MM.1S (cell line): Measurements from ENCODE around the gene TRPM2.

Experiments
- DNase-seq: peaks from one replicate; pipeline ENCODE4 v3.0.0-alpha.2; 2015
- H2AFZ ChIP-seq: fragments of 300-600 bp; sonication (generic); 2 replicates; pipeline ENCODE4 v1.6.0; 2016; ENCODE audit warnings: antibody characterized with exemption, low read length
- H3F3A ChIP-seq: fragments of 300-600 bp; sonication (generic); 2 replicates; pipeline ENCODE4 v1.6.1; 2016; ENCODE audit warnings: mild to moderate bottlenecking, antibody characterized with exemption, low read length, moderate library complexity, mixed read lengths; ENCODE audit not compliant: insufficient read depth
- H3K27ac ChIP-seq: fragments of 300-600 bp; sonication (generic); 2 replicates; pipeline ENCODE4 v1.5.1; 2016; ENCODE audit warnings: mild to moderate bottlenecking, low read length
- H3K27me3 ChIP-seq: fragments of 300-600 bp; sonication (generic); replicated peaks from 2 replicates; pipeline ENCODE4 v1.6.0; 2016; ENCODE audit warnings: low read length; ENCODE audit not compliant: insufficient read depth
- H3K36me3 ChIP-seq: fragments of 300-600 bp; sonication (generic); replicated peaks from 2 replicates; pipeline ENCODE4 v1.6.1; 2016; ENCODE audit warnings: mild to moderate bottlenecking, low read length, mixed read lengths; ENCODE audit not compliant: insufficient read depth
- H3K4me1 ChIP-seq: fragments of 300-600 bp; sonication (generic); 2 replicates; pipeline ENCODE4 v1.6.1; 2016; ENCODE audit warnings: low read length, mixed read lengths
- H3K4me2 ChIP-seq: fragments of 300-600 bp; sonication (generic); 2 replicates; pipeline ENCODE4 v1.6.0; 2016; ENCODE audit warnings: low read depth, low read length
- H3K4me3 ChIP-seq: fragments of 300-600 bp; sonication (generic); 2 replicates; pipeline ENCODE4 v1.5.1; 2016; ENCODE audit warnings: low read length, mixed read lengths
- H3K79me2 ChIP-seq: fragments of 300-600 bp; sonication (generic); 2 replicates; pipeline ENCODE4 v1.6.1; 2016; ENCODE audit warnings: mixed run types, low read length, mixed read lengths
- H3K9ac ChIP-seq: fragments of 300-600 bp; sonication (generic); 2 replicates; pipeline ENCODE4 v1.6.1; 2016; ENCODE audit warnings: low read length, mixed read lengths
- H3K9me2 ChIP-seq: fragments of 300-600 bp; sonication (generic); replicated peaks from 2 replicates; pipeline ENCODE4 v1.6.1; 2016; ENCODE audit warnings: mild to moderate bottlenecking, low read length, mixed read lengths; ENCODE audit not compliant: insufficient read depth
- H3K9me3 ChIP-seq: fragments of 300-600 bp; sonication (generic); replicated peaks from 2 replicates; pipeline ENCODE4 v1.6.1; 2016; ENCODE audit warnings: mild to moderate bottlenecking, low read length, mixed read lengths; ENCODE audit not compliant: insufficient read depth
- H4K20me1 ChIP-seq: fragments of 300-600 bp; sonication (generic); 2 replicates; pipeline ENCODE4 v1.6.1; 2016; ENCODE audit warnings: mild to moderate bottlenecking, low read length, moderate library complexity, mixed read lengths; ENCODE audit not compliant: insufficient read depth
- CTCF ChIP-seq: fragments of 300-600 bp; sonication (generic); IDR thresholded peaks from 2 replicates; pipeline ENCODE4 v1.5.1; 2016; ENCODE audit warnings: antibody characterized with exemption, low read length, mixed read lengths
- EZH2 ChIP-seq: fragments of 300-600 bp; sonication (generic); optimal IDR thresholded peaks from 2 replicates; pipeline ENCODE3; 2017; ENCODE audit warnings: low read depth, mild to moderate bottlenecking, antibody characterized with exemption, low read length, mixed read lengths
- EZH2phosphoT487 ChIP-seq: fragments of 300-600 bp; sonication (generic); IDR thresholded peaks from 2 replicates; pipeline ENCODE4 v1.6.1; 2018; ENCODE audit warnings: antibody characterized with exemption, low read length

TRPM2 gene

GRCh38 chr21:44371596-44371995 lies 18.2 kb downstream of the TRPM2 start:
- Histone ChIP-seq H3K27ac (no peak overlapping the region), H3F3A (no peaks in the 10 kb centered on the region), H4K20me1 (no peaks in the 10 kb centered on the region), H3K9me2 (no peaks in the 10 kb centered on the region), H2AFZ (no peak overlapping the region), H3K36me3 (no peaks in the 10 kb centered on the region), H3K4me3 (no peak overlapping the region), H3K9me3 (no peaks in the 10 kb centered on the region), H3K79me2 (no peaks in the 10 kb centered on the region), H3K9ac (no peak overlapping the region), H3K4me2 (no peak overlapping the region), H3K27me3 (peaks cover 94% of the 10 kb centered on the region), H3K4me1 (peaks cover 4% of the 10 kb centered on the region; the same call in 1 of the 2 replicates)
- TF ChIP-seq EZH2 (no peak), EZH2phosphoT487 (no peak), CTCF (no peak)
- no peak for DNase-seq

GRCh38 chr21:44372616-44373015 lies 19.2 kb downstream of the TRPM2 start:
- Histone ChIP-seq H3K9ac (no peak overlapping the region), H3F3A (no peaks in the 10 kb centered on the region), H3K9me3 (no peaks in the 10 kb centered on the region)

DNA sequence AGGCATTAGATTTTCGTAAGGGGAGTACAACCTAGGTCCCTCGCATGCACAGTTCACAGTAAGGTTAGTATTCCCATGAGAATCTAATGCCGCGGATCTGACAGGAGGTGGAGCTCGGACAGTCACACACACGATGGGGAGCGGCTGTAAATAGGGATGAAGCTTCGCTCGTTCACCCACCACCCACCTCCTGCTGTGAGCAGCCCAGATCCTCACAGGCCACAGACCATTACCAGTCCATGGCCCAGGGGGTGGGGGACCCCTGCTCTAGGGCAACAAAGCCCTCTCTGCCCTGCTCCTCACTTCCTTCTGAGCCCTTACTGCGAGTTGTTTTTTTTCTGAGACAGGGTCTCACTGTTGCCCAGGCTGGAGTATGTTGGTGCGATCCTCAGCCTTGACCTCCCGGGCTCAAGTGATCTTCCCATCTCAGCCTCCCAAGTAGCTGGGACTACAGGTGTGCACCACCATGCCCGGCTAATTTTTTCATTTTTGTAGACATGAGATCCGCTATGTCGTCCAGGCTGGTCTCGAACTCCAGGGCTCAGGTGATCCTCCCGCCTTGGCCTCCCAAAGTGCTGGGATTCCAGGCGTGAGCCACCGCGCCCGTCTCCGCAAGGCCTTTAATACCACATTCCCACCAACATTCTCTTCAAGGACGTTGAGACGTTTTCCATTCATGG lies 21.3 kb downstream of the TRPM2 start:
- Histone ChIP-seq H3K27me3 (peaks cover 98% of the 10 kb centered on the region), H3K4me1 (peaks cover 4% of the 10 kb centered on the region; the same call in 1 of the 2 replicates), H3K4me3 (no peak overlapping the region), H2AFZ (no peak overlapping the region), H3K9ac (no peak overlapping the region), H3K27ac (no peak overlapping the region), H3K9me2 (no peaks in the 10 kb centered on the region), H3K4me2 (no peak overlapping the region), H3K79me2 (no peaks in the 10 kb centered on the region), H3K36me3 (no peaks in the 10 kb centered on the region), H3F3A (no peaks in the 10 kb centered on the region), H4K20me1 (no peaks in the 10 kb centered on the region), H3K9me3 (no peaks in the 10 kb centered on the region)
- no peak for DNase-seq
- TF ChIP-seq EZH2 (no peak), EZH2phosphoT487 (no peak), CTCF (no peak)

More at GRCh38 chr21:44372616-44373015, 19.2 kb downstream of the TRPM2 start:
- Histone ChIP-seq H3K79me2 (no peaks in the 10 kb centered on the region), H3K9me2 (no peaks in the 10 kb centered on the region), H4K20me1 (no peaks in the 10 kb centered on the region), H3K27me3 (peaks cover 94% of the 10 kb centered on the region), H3K27ac (no peak overlapping the region), H3K4me3 (no peak overlapping the region), H3K4me1 (peaks cover 4% of the 10 kb centered on the region; the same call in 1 of the 2 replicates), H3K4me2 (no peak overlapping the region), H3K36me3 (no peaks in the 10 kb centered on the region), H2AFZ (no peak overlapping the region)
- TF ChIP-seq EZH2phosphoT487 (no peak), EZH2 (no peak), CTCF (no peak)
- DNase-seq: no peak
